Sigmoid colon (tissue), 7 donors: Measurements from ENCODE around the gene KISS1. TPM values are rescaled to one million over a fixed set of nuclear protein-coding genes. Genes with fewer than 3 reads are reported as not detected.

ENCODE experiments used
- DNase-seq: peaks from one replicate; pipeline ENCODE4 v3.0.0-alpha.2; 2019
- H3K27ac ChIP-seq, 4 donors: fragments of 200-600 bp; sonication (generic); one replicate each; pipeline ENCODE4 v1.5.1; 2016 to 2019; ENCODE audit warnings: mild to moderate bottlenecking in 1 of 4
- H3K27me3 ChIP-seq, 3 donors: fragments of 200-600 bp; sonication (generic); one replicate each; pipeline ENCODE4 v1.5.1; 2019; ENCODE audit warnings: mild to moderate bottlenecking in 1 of 3
- H3K36me3 ChIP-seq, 4 donors: fragments of 200-600 bp; sonication (generic); one replicate each; pipeline ENCODE4 v1.5.1; 2016 to 2019
- H3K4me1 ChIP-seq, 4 donors: fragments of 200-600 bp; sonication (generic); one replicate each; pipeline ENCODE4 v1.5.1; 2017 to 2019
- H3K4me3 ChIP-seq, 4 donors: fragments of 200-600 bp; sonication (generic); one replicate each; pipeline ENCODE4 v1.5.1; 2017 to 2019; ENCODE audit warnings: mild to moderate bottlenecking in 2 of 4, moderate library complexity in 1 of 4
- H3K9me3 ChIP-seq, 4 donors: fragments of 200-600 bp in 3 of 4; sonication (generic) in 3 of 4; one replicate each; pipeline versions ENCODE4 v1.5.1 to v1.6.1; 2013 to 2019
- CTCF ChIP-seq, 4 experiments: fragments of 450-650 bp in 3 of 4; fragments of 200-600 bp in 1 of 4; IDR thresholded peaks; one replicate each; pipeline ENCODE4 v1.5.1; 2016 to 2019; ENCODE audit warnings: antibody characterized with exemption in 4 of 4, mild to moderate bottlenecking in 3 of 4, moderate library complexity in 2 of 4
- EP300 ChIP-seq, 4 donors: sonication (generic); formaldehyde crosslinking; IDR thresholded peaks; one replicate each; pipeline ENCODE4 v1.6.1; 2017; ENCODE audit warnings: antibody characterized with exemption in 4 of 4
- POLR2A ChIP-seq, 2 donors: fragments of 450-650 bp; IDR thresholded peaks; one replicate each; pipeline ENCODE4 v1.6.1; 2016; ENCODE audit warnings: antibody characterized with exemption in 2 of 2, mild to moderate bottlenecking in 2 of 2, moderate library complexity in 2 of 2
- POLR2AphosphoS5 ChIP-seq, 4 donors: sonication (generic); formaldehyde crosslinking; IDR thresholded peaks; one replicate each; pipeline ENCODE4 v1.6.1; 2017; ENCODE audit warnings: antibody characterized with exemption in 4 of 4
- WGBS, 2 donors: extraction: QIAGEN DNeasy Blood & Tissue Kit; methylation state at CpG; one replicate each; pipeline ENCODE4 v1.1.7; 2013; 5-methylcytosine and 5-hydroxymethylcytosine counted together
- intact Hi-C: fragments of 100-400 bp; cut with DNase I; formaldehyde crosslinking; loops from one replicate; pipeline ENCODE4 v1.15.1; 2023
- polyA plus RNA-seq, 3 donors: library from polyadenylated mRNA; stranded (reverse); fragments of 200-250 nt; gene quantifications; one replicate each; pipeline ENCODE4 v1.2.3, GENCODE V29; 2013
- total RNA-seq, 4 donors: library from RNA; depleted of rRNA; stranded (reverse); fragments of >200 nt; gene quantifications; one replicate each; pipeline ENCODE4 v1.1.0, GENCODE V29; 2016
- donor health status: healthy with polysubstance abuse.
- donor health status: Bipolar disorder and iron deficiency.
- donor health status: healthy.

KISS1 gene
- total and polyA plus RNA-seq, 7 donors: 1.2 TPM; not detected in 6

- intact Hi-C loops: no loop called here
- WGBS, 2 donors: 89 to 90% methylated on average over 10 of the region's 10 CpGs
These were observed 40.4 kb downstream of the KISS1 start for GRCh38 chr1:204155881-204156280.

DNA sequence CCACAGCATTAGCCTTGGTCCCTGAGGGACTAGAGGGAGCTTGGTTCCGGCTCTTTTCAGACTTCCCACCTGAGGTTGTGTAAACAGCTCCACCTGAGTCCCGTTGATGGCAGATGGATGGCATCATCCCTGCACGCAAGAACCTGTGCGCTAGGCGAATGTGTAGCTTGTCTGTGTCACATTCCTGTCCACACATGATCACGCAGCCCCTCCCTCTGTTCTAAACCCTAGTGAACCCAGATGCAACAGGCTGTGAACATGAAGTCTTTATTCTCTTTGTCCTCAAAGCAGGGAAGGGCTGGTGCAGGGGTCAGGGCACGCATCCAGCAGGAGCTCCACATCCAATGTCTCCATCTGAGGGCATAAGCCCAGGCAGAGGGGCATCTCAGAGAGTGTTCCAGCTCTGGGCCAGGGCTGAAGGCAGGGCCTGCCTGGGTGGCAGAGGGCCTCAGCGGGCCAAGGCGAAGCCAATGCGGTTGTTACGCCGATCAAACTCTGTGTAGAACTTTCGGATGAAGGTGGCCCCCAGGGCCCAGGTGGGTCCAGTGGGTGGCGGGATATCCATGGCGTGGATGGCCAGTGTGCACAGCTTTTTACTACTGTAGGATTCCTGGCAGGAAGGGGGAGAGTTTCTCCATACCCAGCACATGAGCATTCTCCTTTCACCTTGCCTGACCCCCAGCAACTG is 41.6 kb downstream of the KISS1 start:
- peaks cover 0 to 4% (median 0%) of the 10 kb centered on the region in 3 donors for H3K27me3 ChIP-seq
- 85 to 92% methylated on average over 15 of the region's 15 CpGs for WGBS, 2 donors

More at GRCh38 chr1:204155881-204156280, 40.4 kb downstream of the KISS1 start:
- DNase-seq: no peak
- Histone ChIP-seq H3K4me1 (peaks cover 0 to 17% (median 15%) of the 10 kb centered on the region in 4 donors), H3K27ac (no peak overlapping the region), H3K36me3 (no peaks in the 10 kb centered on the region), H3K27me3 (peaks cover 0 to 4% (median 0%) of the 10 kb centered on the region in 3 donors), H3K9me3 (no peaks in the 10 kb centered on the region), H3K4me3 (no peak overlapping the region)
- TF ChIP-seq CTCF (IDR thresholded peaks at IDR 0.05): no peak

DNA sequence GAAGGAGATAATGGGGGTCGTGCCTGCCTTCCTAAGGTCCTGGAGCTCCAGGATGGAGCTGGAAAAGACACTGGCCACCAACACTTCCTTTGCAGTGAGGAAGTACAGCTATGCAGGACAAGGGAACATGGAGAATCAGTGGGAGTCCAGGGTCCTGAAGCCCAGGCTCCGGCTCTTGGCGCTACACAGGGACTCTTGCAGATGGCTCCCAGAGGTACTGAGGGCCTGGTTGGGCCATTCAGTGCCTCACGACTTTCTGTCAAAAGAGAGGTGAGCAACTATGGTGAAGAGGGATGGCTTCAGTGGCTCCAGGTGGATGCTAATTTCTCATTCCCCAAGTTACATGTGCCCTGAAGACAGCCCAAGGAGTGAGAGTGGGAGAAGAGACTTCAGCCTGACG is 42.6 kb downstream of the KISS1 start:
- TF ChIP-seq EP300 (IDR thresholded peaks at IDR 0.05): no peak
- no peak for TF ChIP-seq CTCF (IDR thresholded peaks at IDR 0.05)
- TF ChIP-seq POLR2AphosphoS5 (IDR thresholded peaks at IDR 0.05): no peak
- no peak for TF ChIP-seq POLR2A (IDR thresholded peaks at IDR 0.05)
- peaks cover 0 to 24% (median 20%) of the 10 kb centered on the region in 4 donors for H3K4me1 ChIP-seq
- intact Hi-C loops: no loop called here
- H3K4me3 ChIP-seq: no peak overlapping the region
- H3K27me3 ChIP-seq: peaks cover 0 to 4% (median 0%) of the 10 kb centered on the region in 3 donors
- H3K9me3 ChIP-seq: no peaks in the 10 kb centered on the region
- H3K27ac ChIP-seq: no peak overlapping the region
- no peak for DNase-seq
- no peaks in the 10 kb centered on the region for H3K36me3 ChIP-seq
- WGBS, 2 donors: 90 to 94% methylated on average over 5 of the region's 5 CpGs

More for the DNA sequence above, 41.6 kb downstream of the KISS1 start:
- no peak overlapping the region for H3K27ac ChIP-seq
- intact Hi-C loops: no loop called here
- H3K9me3 ChIP-seq: no peaks in the 10 kb centered on the region
- DNase-seq: no peak
- H3K4me1 ChIP-seq: peaks cover 0 to 24% (median 20%) of the 10 kb centered on the region in 4 donors
- H3K4me3 ChIP-seq: no peak overlapping the region
- H3K36me3 ChIP-seq: no peaks in the 10 kb centered on the region
- TF ChIP-seq POLR2AphosphoS5 (IDR thresholded peaks at IDR 0.05): no peak
- no peak for TF ChIP-seq CTCF (IDR thresholded peaks at IDR 0.05)
- TF ChIP-seq EP300 (IDR thresholded peaks at IDR 0.05): no peak

- Histone ChIP-seq H3K4me1 (peaks cover 0 to 24% (median 20%) of the 10 kb centered on the region in 4 donors), H3K9me3 (no peaks in the 10 kb centered on the region), H3K36me3 (no peaks in the 10 kb centered on the region), H3K27me3 (peaks cover 0 to 4% (median 0%) of the 10 kb centered on the region in 3 donors), H3K4me3 (peak overlapping the region; percentile 38 to 86 (median 66)), H3K27ac (peak overlapping the region; percentile 53 to 74 (median 68))
- WGBS, 2 donors: 29 to 34% methylated on average over 25 of the region's 25 CpGs
- no peak for DNase-seq
- intact Hi-C loops: no loop called here
- TF ChIP-seq CTCF (IDR thresholded peaks at IDR 0.05): no peak
- TF ChIP-seq POLR2AphosphoS5 (IDR thresholded peaks at IDR 0.05): no peak
- TF ChIP-seq EP300 (IDR thresholded peaks at IDR 0.05): no peak
- TF ChIP-seq POLR2A (IDR thresholded peaks at IDR 0.05): no peak
These were observed 43.8 kb downstream of the KISS1 start for GRCh38 chr1:204152310-204153044.
